GM19240 (cell line): ENCODE measurements around the gene IRF2BP2.

ENCODE experiments used
- DNase-seq: peaks from one replicate; pipeline ENCODE4 v3.0.0; 2011; ENCODE audit warnings: low spot score; ENCODE audit not compliant: insufficient read length

IRF2BP2 gene

GRCh38 chr1:234584420-234584805 lies 25.6 kb downstream of the IRF2BP2 start:
- DNase-seq: no peak

GRCh38 chr1:234583755-234584419 lies 26.1 kb downstream of the IRF2BP2 start:
- DNase-seq: no peak

- DNase-seq: no peak
Observed at GRCh38 chr1:234582681-234583301, 27.2 kb downstream of the IRF2BP2 start.

- no peak for DNase-seq
Observed at GRCh38 chr1:234582186-234582585, 27.8 kb downstream of the IRF2BP2 start.

GRCh38 chr1:234581063-234581714 lies 28.8 kb downstream of the IRF2BP2 start:
- no peak for DNase-seq

- DNase-seq: no peak
Observed at GRCh38 chr1:234579967-234580366, 30.0 kb downstream of the IRF2BP2 start.

- DNase-seq: no peak
Observed at GRCh38 chr1:234578735-234579134, 31.2 kb downstream of the IRF2BP2 start.

- no peak for DNase-seq
Observed at GRCh38 chr1:234578087-234578486, 31.9 kb downstream of the IRF2BP2 start.

- no peak for DNase-seq
Observed at GRCh38 chr1:234573711-234574299, 36.2 kb downstream of the IRF2BP2 start.

- no peak for DNase-seq
Observed at GRCh38 chr1:234572966-234573365, 37.0 kb downstream of the IRF2BP2 start.

GRCh38 chr1:234571702-234572101 lies 38.3 kb downstream of the IRF2BP2 start:
- DNase-seq: no peak

GRCh38 chr1:234570329-234571120 lies 39.5 kb downstream of the IRF2BP2 start:
- DNase-seq: no peak

- DNase-seq: no peak
Observed at GRCh38 chr1:234568345-234568744, 41.6 kb downstream of the IRF2BP2 start.

GRCh38 chr1:234565132-234565531 lies 44.8 kb downstream of the IRF2BP2 start:
- DNase-seq: no peak

GRCh38 chr1:234564035-234565029 lies 45.6 kb downstream of the IRF2BP2 start:
- DNase-seq: no peak

- DNase-seq: no peak
Observed at GRCh38 chr1:234562334-234562733, 47.6 kb downstream of the IRF2BP2 start.

GRCh38 chr1:234561319-234561718 lies 48.7 kb downstream of the IRF2BP2 start:
- DNase-seq: no peak

- DNase-seq: no peak
Observed at GRCh38 chr1:234559902-234560676, 49.9 kb downstream of the IRF2BP2 start.

- no peak for DNase-seq
Observed at GRCh38 chr1:234559152-234559901, 50.7 kb downstream of the IRF2BP2 start.
